ENCODE data around the gene CHTOP. TPM values are rescaled to one million over a fixed set of nuclear protein-coding genes. Genes with fewer than 3 reads are reported as not detected.

CHTOP gene
- total and polyA plus RNA-seq, 2 of the 13 experiments (the other 11 are each of a cell fraction or from before 2014, with no cell fraction given): 38.0 to 51.9 TPM

- no TSS peak for BruUV-seq (replicated peaks)
- WGBS (ENCODE audit: low lambda C conversion rate): 21% methylated on average over 10 of the region's 11 CpGs
- no peak for FAIRE-seq
- DNase-seq (ENCODE audit: low spot score): no peak
- Histone ChIP-seq H3K36me3 (replicated peaks in 1 of 2; ENCODE audit: control insufficient read depth in 1 of 2, insufficient read depth in 2 of 2, low read length in 2 of 2) (no peaks in the 10 kb centered on the region), H3K9ac (ENCODE audit: insufficient read depth, low read depth, low read length) (no peak overlapping the region), H3K4me2 (ENCODE audit: low read depth, low read length) (no peak overlapping the region), H3K79me2 (ENCODE audit: insufficient read depth, low read length) (no peaks in the 10 kb centered on the region), H3K27me3 (ENCODE audit: control insufficient read depth in 1 of 2, insufficient read depth in 2 of 2, low read length in 2 of 2) (peaks cover 11 to 76% of the 10 kb centered on the region in 2 experiments; a peak in 3 of 5 replicates), H2AFZ (ENCODE audit: low read length) (no peak overlapping the region), H4K20me1 (ENCODE audit: insufficient read depth, low read length) (no peaks in the 10 kb centered on the region), H3K9me3 (ENCODE audit: low read length) (no peaks in the 10 kb centered on the region), H3K27ac (ENCODE audit: extremely low read length, insufficient read depth, low read length) (no peak overlapping the region), H3K4me1 (ENCODE audit: insufficient read depth, low read length) (peaks cover 16% of the 10 kb centered on the region; the same call in 1 of the 2 replicates), H3K4me3 (replicated peaks in 1 of 3; ENCODE audit: insufficient read depth in 1 of 3, low read depth in 2 of 3, low read length in 3 of 3) (no peak overlapping the region)
- POLR2A ChIA-PET: no interaction called here
- CTCF ChIA-PET (ENCODE audit: low intra/inter-chr PET ratio, low total read pairs): no interaction called here
- intact Hi-C loops (cut with micrococcal nuclease; ENCODE audit: unreplicated experiment) (no loop called here), in situ Hi-C loops (cut with HindIII; ENCODE audit: extremely low pct_ligation_motif_present, low pct_unique_long_range_greater_than_20kb) (loop anchor here (10.0 kb wide), 1 partner anchor 299 kb away; the partner anchor contains the start of gene RAB13)
- TF ChIP-seq TBL1XR1 (IDR thresholded peaks at IDR 0.05; ENCODE audit: borderline replicate concordance, low read length, partially characterized antibody) (no peak), KDM5B (CRISPR knock-in tag; IDR thresholded peaks at IDR 0.05; ENCODE audit: borderline replicate concordance) (no peak), TCF7 (IDR thresholded peaks at IDR 0.05; ENCODE audit: low read depth) (no peak), ZNF326 (CRISPR knock-in tag; IDR thresholded peaks at IDR 0.05; ENCODE audit: borderline replicate concordance) (no peak), HNRNPL (IDR thresholded peaks at IDR 0.05; ENCODE audit: low read depth, low read length) (no peak), RFX1 (IDR thresholded peaks at IDR 0.05) (no peak), MLXIP (CRISPR knock-in tag; IDR thresholded peaks at IDR 0.05; ENCODE audit: borderline replicate concordance) (no peak), RXRA (CRISPR knock-in tag; IDR thresholded peaks at IDR 0.05) (no peak), ZNF777 (CRISPR knock-in tag; IDR thresholded peaks at IDR 0.05) (no peak)
- TF ChIP-seq, protein P1, sequence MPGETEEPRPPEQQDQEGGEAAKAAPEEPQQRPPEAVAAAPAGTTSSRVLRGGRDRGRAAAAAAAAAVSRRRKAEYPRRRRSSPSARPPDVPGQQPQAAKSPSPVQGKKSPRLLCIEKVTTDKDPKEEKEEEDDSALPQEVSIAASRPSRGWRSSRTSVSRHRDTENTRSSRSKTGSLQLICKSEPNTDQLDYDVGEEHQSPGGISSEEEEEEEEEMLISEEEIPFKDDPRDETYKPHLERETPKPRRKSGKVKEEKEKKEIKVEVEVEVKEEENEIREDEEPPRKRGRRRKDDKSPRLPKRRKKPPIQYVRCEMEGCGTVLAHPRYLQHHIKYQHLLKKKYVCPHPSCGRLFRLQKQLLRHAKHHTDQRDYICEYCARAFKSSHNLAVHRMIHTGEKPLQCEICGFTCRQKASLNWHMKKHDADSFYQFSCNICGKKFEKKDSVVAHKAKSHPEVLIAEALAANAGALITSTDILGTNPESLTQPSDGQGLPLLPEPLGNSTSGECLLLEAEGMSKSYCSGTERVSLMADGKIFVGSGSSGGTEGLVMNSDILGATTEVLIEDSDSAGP (CRISPR knock-in tag; IDR thresholded peaks at IDR 0.05; ENCODE audit: borderline replicate concordance): no peak
- ATAC-seq: no peak
These were observed 51.9 kb downstream of the CHTOP start for GRCh38 chr1:153685544-153686340.

All from HepG2 (cell line).